GM21381 (cell line): ENCODE results near the gene ZNF460.
"Not testable (repeated sequence)": the region's sequence is repeated elsewhere in the genome, so short reads cannot be mapped to it uniquely, and the experiment has no call there.

Experiments used
- ATAC-seq: cut with Tn5 transposase; IDR thresholded peaks from one replicate; pipeline ENCODE4 v1.9.1; 2021; ENCODE audit warnings: mild to moderate bottlenecking, moderate library complexity; ENCODE audit not compliant: unreplicated experiment

The ZNF460 gene

DNA sequence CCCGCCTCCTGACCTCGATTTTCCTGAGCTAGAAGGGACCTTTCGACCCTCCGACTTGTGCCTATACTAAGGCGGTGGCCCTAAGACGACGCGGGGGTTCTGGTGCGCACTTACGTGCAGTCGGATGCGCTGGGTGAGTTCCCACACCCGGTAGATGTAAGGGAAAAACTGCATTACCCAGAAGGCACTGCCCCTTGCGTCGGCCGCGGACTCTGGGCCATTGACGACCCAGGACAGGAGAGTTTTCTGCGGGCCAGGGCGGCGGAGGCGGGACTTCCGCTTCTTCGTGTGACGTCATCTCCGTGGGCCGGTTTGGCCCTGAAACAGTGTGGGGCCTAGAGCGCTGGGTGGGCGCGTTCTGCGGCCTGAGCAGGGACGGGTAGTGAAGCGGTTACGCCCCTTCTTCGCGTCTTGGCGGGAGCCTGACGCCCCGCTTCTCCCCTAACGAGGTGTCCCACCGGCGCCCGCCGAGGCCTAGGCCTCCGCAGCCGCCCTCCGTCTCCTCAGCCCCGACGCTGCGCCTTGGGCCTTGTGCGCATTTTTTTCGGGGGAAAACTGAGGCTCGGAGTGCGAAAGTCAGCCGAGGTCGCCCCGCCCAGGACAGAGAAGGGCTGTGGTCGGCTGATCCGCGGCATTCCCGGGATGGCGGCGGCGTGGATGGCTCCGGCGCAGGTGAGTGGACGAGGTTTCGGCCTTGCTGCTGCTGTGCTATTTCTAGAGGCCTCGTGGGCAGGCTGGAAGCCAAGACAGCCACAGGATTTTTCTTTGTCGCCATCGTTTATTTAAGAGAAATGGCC is at the start of gene ZNF460:
Gene ZNF460 (plus strand): TSS at position 321 of the 797 bp plus-strand sequence. CDS start 322 bp downstream, at position 643.
- ATAC-seq, result peak; percentile 72

- ATAC-seq, result no peak
Measured at GRCh38 chr19:57231686-57232085, 48.6 kb upstream of the ZNF460 start.

GRCh38 chr19:57233207-57233606 is 47.1 kb upstream of the ZNF460 start:
- ATAC-seq, result no peak

DNA sequence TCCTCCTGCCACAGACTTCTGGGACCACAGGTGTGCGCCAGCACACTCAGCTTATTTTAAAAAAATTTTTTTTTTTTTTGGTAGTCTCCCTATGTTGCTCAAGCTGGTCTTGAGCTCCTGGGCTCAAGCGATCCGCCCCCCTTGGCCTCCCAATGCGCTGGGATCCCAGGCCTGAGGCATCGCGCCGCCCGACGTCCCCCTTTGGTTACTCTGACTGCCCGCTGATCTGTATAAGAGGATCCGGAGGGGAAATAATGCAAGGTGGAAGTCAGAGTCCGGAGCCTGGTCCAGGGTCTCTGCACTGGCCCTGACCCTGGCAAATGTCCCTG is 40.3 kb upstream of the ZNF460 start:
- ATAC-seq, result no peak

GRCh38 chr19:57240311-57241090 is 39.8 kb upstream of the ZNF460 start, which contains the start of gene ZNF805:
TSS of gene ZNF805 (plus strand) at chr19:57240632. CDS start at chr19:57240892, 260 bp downstream.
- peak; percentile 96 for ATAC-seq

DNA sequence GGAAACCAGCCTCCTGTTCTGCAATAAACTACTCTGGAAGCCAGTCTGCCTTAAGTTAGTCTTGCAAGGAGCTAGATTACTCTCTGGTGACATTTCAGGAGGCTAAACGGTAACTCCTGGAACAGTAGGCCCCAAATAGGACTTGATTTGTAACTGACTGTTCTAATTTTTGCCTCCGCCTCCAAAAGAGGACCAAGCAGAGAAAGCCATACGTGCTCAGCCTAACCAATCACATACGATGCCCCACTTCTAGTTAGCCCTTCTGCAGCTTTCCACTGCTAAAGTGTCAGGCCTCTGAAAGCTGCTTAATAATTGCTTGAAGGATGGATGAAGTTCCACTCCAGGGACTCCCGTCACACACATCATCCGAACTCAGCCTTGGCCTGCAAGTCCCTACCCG is 39.1 kb upstream of the ZNF460 start:
- no peak for ATAC-seq

GRCh38 chr19:57242821-57243220 is 37.5 kb upstream of the ZNF460 start:
- no peak for ATAC-seq

GRCh38 chr19:57244513-57244912 is 35.8 kb upstream of the ZNF460 start:
- no peak for ATAC-seq

GRCh38 chr19:57245066-57245465 is 35.2 kb upstream of the ZNF460 start:
- ATAC-seq, result no peak

- ATAC-seq, result no peak
Measured at GRCh38 chr19:57245959-57246358, 34.3 kb upstream of the ZNF460 start.

GRCh38 chr19:57248646-57249045 is 31.6 kb upstream of the ZNF460 start:
- ATAC-seq, result no peak

DNA sequence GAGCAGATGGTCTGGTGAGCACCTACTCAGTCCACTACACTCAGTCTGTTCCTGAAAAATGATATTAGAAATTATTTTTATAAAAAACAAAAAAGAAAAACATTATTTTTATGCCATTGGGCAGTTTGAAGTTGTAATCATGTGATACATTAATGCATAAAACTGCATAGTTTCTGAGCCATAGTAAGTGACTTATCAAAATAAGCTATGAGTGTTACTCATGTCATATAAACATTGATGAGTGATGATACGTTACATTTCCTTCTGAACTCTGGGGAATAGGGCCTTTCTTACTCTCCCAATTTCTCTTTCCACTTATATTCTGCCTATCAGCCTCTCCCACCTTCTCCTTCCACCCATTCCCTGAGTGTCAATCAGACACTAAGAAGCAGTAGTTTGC is 31.0 kb upstream of the ZNF460 start:
- no peak for ATAC-seq

DNA sequence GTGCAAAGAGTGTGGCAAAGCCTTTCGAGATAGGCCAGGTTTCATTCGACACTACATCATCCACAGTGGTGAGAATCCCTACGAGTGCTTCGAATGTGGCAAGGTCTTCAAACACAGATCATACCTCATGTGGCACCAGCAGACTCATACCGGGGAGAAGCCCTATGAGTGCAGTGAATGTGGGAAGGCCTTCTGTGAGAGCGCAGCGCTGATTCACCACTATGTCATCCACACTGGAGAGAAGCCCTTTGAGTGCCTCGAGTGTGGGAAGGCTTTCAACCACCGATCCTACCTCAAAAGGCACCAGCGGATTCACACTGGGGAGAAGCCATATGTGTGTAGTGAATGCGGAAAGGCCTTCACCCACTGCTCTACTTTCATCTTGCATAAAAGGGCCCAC is 26.5 kb upstream of the ZNF460 start:
- not testable (repeated sequence) for ATAC-seq

- no peak for ATAC-seq
Measured at GRCh38 chr19:57262044-57262443, 18.2 kb upstream of the ZNF460 start.

DNA sequence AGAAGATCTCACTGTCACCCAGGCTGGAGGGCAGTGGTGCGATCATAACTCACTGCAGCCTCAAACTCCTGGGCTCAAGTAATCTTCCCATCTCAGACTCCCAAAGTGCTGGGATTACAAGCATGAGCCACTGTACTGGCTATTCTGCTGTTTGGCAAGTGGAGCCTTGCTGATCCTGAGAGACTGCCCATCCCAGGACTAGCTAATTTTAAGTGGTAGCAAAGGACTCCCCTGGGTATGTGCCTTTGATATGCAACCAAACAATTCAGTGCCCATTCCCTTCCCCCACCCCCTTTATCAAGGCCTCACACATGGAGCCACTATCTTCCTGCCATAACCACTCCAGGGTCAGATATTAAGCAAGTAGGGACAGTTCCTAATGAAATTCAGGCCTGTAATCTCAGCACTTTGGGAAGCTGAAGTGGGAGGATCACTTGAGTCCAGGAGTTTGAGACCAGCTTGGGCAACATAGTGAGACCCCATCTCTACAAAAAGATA is 17.0 kb upstream of the ZNF460 start:
- ATAC-seq, result no peak

- no peak for ATAC-seq
Measured at GRCh38 chr19:57267291-57267690, 13.0 kb upstream of the ZNF460 start.

- no peak for ATAC-seq
Measured at GRCh38 chr19:57269515-57270250, 10.6 kb upstream of the ZNF460 start.

GRCh38 chr19:57271280-57271679 is 9.0 kb upstream of the ZNF460 start:
- ATAC-seq, result no peak

- no peak for ATAC-seq
Measured at GRCh38 chr19:57273014-57273413, 7.3 kb upstream of the ZNF460 start.

GRCh38 chr19:57276430-57276829 is 3.9 kb upstream of the ZNF460 start:
- no peak for ATAC-seq

GRCh38 chr19:57278481-57278880 is 1.8 kb upstream of the ZNF460 start:
- ATAC-seq, result not testable (repeated sequence)
